ENCODE measurements around the gene VWA5B1. TPM values are rescaled to one million over a fixed set of nuclear protein-coding genes. Genes with fewer than 3 reads are reported as not detected.

The VWA5B1 gene
- total and polyA plus RNA-seq, 10 of the 15 experiments (the other 5 are each of a cell fraction or from before 2014, with no cell fraction given) = under 0.01 to 0.05 (median 0.01) TPM; not detected in 7

DNA sequence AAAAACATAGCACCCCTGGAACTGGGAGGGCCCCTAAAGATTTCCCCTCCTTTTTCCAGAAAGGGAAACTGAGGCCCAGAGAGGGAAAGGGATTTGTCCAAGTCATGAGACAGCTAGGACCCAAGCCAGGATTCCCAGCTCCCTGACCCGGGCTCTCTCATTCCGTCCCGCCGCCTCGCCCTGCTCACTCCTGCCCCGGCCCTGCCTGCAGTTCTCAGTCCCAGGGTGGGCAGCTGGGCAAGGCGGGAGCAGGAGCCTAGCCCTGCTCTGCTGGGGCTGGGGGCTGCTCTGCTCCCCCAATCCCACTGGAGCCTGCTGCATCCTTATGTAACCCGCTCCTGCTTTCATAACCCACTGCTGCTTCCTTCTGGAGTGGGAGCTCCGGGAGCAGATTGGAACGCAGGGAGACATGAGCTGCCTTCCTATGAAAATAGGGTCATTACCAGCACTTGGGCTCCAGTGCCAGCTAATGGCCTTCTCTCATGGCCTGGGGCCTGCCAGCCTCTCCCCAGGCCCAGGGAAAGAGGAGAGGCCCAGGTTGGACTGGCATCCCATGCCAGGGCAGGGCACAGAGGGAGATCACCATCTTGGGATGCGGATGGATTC, 110.8 kb downstream of the VWA5B1 start (continued):
- TF ChIP-seq ASH2L (IDR thresholded peaks at IDR 0.05; ENCODE audit: borderline replicate concordance, low read depth) = no peak

DNA sequence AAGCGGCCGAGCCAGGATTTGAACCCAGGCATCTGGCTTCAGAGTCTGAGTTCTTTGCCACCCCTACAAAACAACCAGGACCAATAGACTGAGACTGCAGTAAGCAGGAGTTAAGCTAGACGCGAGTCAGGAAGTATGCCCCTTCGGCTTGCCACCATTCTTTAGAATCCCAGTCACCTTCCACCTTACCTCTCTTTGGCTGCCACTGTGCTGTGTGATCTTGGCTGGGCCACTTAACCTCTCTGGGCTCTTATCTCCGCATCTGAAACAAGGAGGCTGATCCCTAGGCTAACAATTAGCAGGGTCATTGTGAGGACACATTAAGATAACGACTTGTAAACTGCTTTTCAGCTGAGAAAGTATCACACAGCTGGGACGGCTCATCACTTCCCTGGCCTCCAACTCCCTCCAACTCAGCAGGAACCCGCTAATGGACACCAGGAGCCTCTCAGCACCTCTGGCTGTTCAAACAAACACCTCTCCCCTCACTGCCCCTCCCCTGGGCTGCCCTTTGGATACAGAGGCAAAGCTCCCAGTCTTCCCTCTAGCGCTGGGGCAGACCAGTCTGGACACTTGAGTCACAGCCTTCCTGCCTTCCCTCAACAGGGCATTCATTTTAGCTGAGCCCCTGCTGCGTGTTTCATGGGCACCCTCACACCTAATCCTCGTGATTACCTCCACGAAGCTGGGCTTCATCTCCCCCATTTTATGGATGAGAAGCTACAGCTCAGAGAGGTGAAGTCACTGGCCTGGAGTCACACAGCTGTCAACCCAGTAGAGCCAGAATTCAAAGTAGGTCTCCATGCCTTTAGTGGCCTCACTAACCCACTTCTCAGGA, 112.1 kb downstream of the VWA5B1 start:
- no peaks in the 10 kb centered on the region for H3K36me3 ChIP-seq (ENCODE audit: control insufficient read depth in 2 of 2, insufficient read depth in 2 of 2, low read length in 1 of 2)
- H3K27ac ChIP-seq (ENCODE audit: control insufficient read depth, insufficient read depth) = no peak overlapping the region
- SMC1A ChIA-PET (ENCODE audit: uncharacterized antibody, unreplicated experiment) = no interaction called here
- no peaks in the 10 kb centered on the region for H3K79me2 ChIP-seq (ENCODE audit: control insufficient read depth, insufficient read depth, low read length)
- H4K20me1 ChIP-seq (ENCODE audit: control insufficient read depth, insufficient read depth) = no peaks in the 10 kb centered on the region
- no peaks in the 10 kb centered on the region for H3K9me3 ChIP-seq (replicated peaks; ENCODE audit: control insufficient read depth, insufficient read depth, low read length)
- DNase-seq (ENCODE audit: low read depth, low spot score) (no peak), FAIRE-seq (no peak), ATAC-seq (no peak)
- H3K4me1 ChIP-seq (ENCODE audit: control insufficient read depth, insufficient read depth, low read length) = no peaks in the 10 kb centered on the region
- H3K4me3 ChIP-seq = no peak overlapping the region
- H2AFZ ChIP-seq (ENCODE audit: control insufficient read depth, low read depth, low read length) = no peak overlapping the region
- intact Hi-C loops (cut with micrococcal nuclease; ENCODE audit: unreplicated experiment) (no loop called here), in situ Hi-C loops (cut with MboI) (no loop called here)
- POLR2A ChIA-PET = interaction anchor here (0.6 kb wide), 1 partner anchor 349 kb away, joined by 10 read pairs; no protein-coding TSS in a partner anchor
- peaks cover 8 to 13% of the 10 kb centered on the region in 2 experiments for H3K27me3 ChIP-seq (replicated peaks in 1 of 2; ENCODE audit: control insufficient read depth in 2 of 2, insufficient read depth in 2 of 2, low read length in 1 of 2)
- WGBS (ENCODE audit: insufficient coverage, insufficient replicate concordance, low lambda C conversion rate, missing lambda C conversion rate) = 16% methylated on average over 13 of the region's 13 CpGs
- TF ChIP-seq EP300 (IDR thresholded peaks at IDR 0.05; ENCODE audit: borderline replicate concordance in 1 of 2, control insufficient read depth in 1 of 2, low read depth in 2 of 2, low read length in 2 of 2) (no peak), JUND (IDR thresholded peaks at IDR 0.05; ENCODE audit: low read depth, low read length) (no peak), ASH2L (IDR thresholded peaks at IDR 0.05; ENCODE audit: borderline replicate concordance, low read depth) (no peak), MLLT1 (IDR thresholded peaks at IDR 0.05) (no peak), SMAD5 (IDR thresholded peaks at IDR 0.05; ENCODE audit: low read depth) (no peak), SMAD1 (IDR thresholded peaks at IDR 0.05; ENCODE audit: low read depth, partially characterized antibody) (no peak), TCF3 (IDR thresholded peaks at IDR 0.05; ENCODE audit: borderline replicate concordance, insufficient read depth, low read depth, low read length) (no peak), BACH1 (IDR thresholded peaks at IDR 0.05; ENCODE audit: borderline replicate concordance) (no peak), RELA (IDR thresholded peaks at IDR 0.05; ENCODE audit: borderline replicate concordance, partially characterized antibody) (no peak), MYB (IDR thresholded peaks at IDR 0.05; ENCODE audit: borderline replicate concordance, low read depth, low read length) (no peak), IKZF1 (conservative IDR thresholded peaks at IDR 0.05) (no peak), MXI1 (IDR thresholded peaks at IDR 0.05; ENCODE audit: low read depth, low read length) (no peak), ATF2 (IDR thresholded peaks at IDR 0.05; ENCODE audit: low read length) (no peak), ZNF274 (IDR thresholded peaks at IDR 0.05; ENCODE audit: insufficient read depth, insufficient read length) (no peak), IRF4 (IDR thresholded peaks at IDR 0.05; ENCODE audit: low read depth, low read length) (no peak)
- TF ChIP-seq, protein P1, sequence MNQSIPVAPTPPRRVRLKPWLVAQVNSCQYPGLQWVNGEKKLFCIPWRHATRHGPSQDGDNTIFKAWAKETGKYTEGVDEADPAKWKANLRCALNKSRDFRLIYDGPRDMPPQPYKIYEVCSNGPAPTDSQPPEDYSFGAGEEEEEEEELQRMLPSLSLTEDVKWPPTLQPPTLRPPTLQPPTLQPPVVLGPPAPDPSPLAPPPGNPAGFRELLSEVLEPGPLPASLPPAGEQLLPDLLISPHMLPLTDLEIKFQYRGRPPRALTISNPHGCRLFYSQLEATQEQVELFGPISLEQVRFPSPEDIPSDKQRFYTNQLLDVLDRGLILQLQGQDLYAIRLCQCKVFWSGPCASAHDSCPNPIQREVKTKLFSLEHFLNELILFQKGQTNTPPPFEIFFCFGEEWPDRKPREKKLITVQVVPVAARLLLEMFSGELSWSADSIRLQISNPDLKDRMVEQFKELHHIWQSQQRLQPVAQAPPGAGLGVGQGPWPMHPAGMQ (IDR thresholded peaks at IDR 0.05; ENCODE audit: borderline replicate concordance) = no peak
- CTCF ChIA-PET = interaction anchor here (0.9 kb wide), 1 partner anchor 60 kb away, joined by 3 read pairs; no protein-coding TSS in a partner anchor
- RAD21 ChIA-PET (ENCODE audit: unreplicated experiment) = no interaction called here
- H3K9ac ChIP-seq (ENCODE audit: control insufficient read depth, insufficient read depth, low read length) = no peak overlapping the region
- BruUV-seq (replicated peaks) = no TSS peak
- H3K4me2 ChIP-seq (ENCODE audit: control insufficient read depth, insufficient read depth) = no peak overlapping the region
